ENCODE measurements around the gene RNLS.

RNLS gene

GRCh38 chr10:88270871-88271713 is 312.0 kb downstream of the RNLS start:
- DNase-seq (ENCODE audit: low read depth) = peak; percentile 69
- TF ChIP-seq CTCF (conservative IDR thresholded peaks at IDR 0.05; ENCODE audit: low read length) = no peak

DNA sequence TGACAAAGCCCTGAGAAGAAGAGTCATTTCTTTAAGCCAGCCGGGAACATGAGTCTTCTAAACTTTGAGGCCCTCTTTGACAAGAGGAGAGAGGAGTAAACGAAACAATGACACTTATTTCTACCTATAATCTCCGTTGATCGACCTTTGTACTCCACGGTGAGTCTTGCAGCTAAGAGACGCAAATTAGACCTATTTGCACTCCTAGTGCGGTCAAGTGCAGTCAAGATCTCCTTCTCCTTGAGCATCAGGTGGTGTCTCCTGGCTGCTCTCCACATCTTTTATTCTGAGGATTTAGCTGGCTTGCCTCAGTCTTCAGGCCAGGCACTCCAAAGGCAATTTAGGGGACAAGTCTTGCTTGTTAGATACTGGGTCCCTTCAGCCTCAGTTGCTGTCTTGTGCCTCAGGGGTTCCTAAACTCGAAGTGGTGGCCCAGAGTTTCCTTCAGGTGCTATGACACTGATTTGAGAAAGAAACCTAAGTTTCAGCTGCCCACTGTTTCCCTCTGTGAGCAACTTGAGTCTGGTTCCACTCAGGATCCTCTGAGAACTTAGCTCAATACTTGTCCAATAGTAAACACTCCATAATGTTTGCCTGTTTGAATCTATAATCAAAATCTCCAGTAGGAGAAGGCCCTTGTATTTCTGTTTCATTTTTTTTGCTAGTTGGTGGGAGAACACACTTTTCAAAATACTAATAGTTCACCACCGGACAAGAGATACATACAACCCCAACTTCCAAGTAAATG is 312.9 kb downstream of the RNLS start:
- TF ChIP-seq CTCF (conservative IDR thresholded peaks at IDR 0.05; ENCODE audit: low read length) = no peak
- no peak for DNase-seq (ENCODE audit: low read depth)
- H3K4me3 ChIP-seq (ENCODE audit: low read length) = no peak overlapping the region

More at GRCh38 chr10:88270871-88271713, 312.0 kb downstream of the RNLS start:
- H3K4me3 ChIP-seq (ENCODE audit: low read length) = no peak overlapping the region

DNA sequence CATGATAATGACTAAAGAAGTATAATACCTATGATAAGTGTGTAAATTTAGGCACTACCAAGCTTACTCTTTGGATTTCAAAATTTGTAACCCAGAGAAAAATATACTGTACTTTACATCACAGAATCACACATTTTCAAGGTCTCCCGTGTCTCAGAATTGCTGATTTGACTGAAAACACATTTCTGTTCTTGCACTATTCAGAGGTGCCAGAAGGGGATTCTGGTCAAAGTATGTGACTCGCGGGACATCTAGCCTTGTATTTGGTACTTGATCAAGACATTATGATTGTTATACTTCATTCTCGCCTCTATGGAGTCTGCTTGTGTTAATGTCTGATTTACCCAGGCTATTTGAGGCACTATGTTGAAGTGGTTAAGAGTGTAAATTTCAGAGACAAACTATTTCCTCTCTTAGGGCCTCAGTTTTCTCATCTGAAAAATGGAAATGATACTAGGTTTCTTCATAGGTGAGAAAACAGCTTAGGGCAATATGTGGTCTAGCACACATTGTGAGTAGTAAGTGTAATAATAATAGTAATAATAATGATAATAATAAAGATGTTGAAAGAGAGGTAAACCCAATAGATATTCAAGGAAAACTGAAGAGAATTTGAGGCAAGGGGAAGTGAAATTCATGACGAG is 320.4 kb downstream of the RNLS start:
- DNase-seq (ENCODE audit: low read depth) = no peak
- TF ChIP-seq CTCF (conservative IDR thresholded peaks at IDR 0.05; ENCODE audit: low read length) = no peak
- no peak overlapping the region for H3K4me3 ChIP-seq (ENCODE audit: low read length)

GRCh38 chr10:88261152-88261551 is 322.0 kb downstream of the RNLS start:
- DNase-seq (ENCODE audit: low read depth) = no peak
- TF ChIP-seq CTCF (conservative IDR thresholded peaks at IDR 0.05; ENCODE audit: low read length) = no peak
- no peak overlapping the region for H3K4me3 ChIP-seq (ENCODE audit: low read length)

DNA sequence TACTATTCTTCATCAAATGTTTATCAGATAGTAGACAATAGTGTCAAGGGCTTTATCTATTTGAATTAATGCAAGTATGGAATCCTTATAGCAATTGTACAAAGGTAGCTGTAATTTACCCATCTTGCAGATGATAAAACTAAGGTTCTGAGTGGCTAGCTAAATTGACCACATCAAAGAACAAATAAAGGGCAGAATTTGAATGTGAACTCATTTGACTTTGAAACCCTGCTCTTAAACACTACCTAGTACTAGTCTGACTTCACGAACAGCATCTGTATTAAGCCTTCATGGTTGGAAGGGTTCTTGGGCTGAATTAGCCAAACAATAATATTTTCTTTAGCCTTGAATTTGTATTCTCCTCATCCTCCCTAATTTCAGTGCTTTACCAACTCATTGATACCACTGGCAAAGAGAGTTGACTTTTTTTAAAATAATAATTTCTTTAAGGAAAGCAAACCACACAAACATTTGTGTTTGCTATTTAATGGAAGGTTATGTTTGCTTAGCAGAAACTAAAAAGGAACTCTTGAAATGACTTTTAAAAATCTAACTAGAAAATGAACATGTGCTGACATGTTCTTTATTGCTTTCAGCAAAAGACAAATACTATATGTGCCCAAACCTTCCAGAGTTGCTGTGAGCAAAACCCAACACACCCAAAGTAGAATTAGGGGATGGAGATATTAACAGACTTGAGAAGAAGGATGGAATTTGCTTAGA is 322.6 kb downstream of the RNLS start:
- H3K4me3 ChIP-seq (ENCODE audit: low read length) = no peak overlapping the region
- DNase-seq (ENCODE audit: low read depth) = no peak
- no peak for TF ChIP-seq CTCF (conservative IDR thresholded peaks at IDR 0.05; ENCODE audit: low read length)

GRCh38 chr10:88259381-88259780 is 323.7 kb downstream of the RNLS start:
- no peak for DNase-seq (ENCODE audit: low read depth)
- H3K4me3 ChIP-seq (ENCODE audit: low read length) = no peak overlapping the region
- TF ChIP-seq CTCF (conservative IDR thresholded peaks at IDR 0.05; ENCODE audit: low read length) = no peak
